GM19351 (cell line): ENCODE data around the gene ADCY1.

Source experiments
- ATAC-seq: cut with Tn5 transposase; IDR thresholded peaks from one replicate; pipeline ENCODE4 v1.9.1; 2021; ENCODE audit warnings: mild to moderate bottlenecking, moderate library complexity; ENCODE audit not compliant: unreplicated experiment

The ADCY1 gene

DNA sequence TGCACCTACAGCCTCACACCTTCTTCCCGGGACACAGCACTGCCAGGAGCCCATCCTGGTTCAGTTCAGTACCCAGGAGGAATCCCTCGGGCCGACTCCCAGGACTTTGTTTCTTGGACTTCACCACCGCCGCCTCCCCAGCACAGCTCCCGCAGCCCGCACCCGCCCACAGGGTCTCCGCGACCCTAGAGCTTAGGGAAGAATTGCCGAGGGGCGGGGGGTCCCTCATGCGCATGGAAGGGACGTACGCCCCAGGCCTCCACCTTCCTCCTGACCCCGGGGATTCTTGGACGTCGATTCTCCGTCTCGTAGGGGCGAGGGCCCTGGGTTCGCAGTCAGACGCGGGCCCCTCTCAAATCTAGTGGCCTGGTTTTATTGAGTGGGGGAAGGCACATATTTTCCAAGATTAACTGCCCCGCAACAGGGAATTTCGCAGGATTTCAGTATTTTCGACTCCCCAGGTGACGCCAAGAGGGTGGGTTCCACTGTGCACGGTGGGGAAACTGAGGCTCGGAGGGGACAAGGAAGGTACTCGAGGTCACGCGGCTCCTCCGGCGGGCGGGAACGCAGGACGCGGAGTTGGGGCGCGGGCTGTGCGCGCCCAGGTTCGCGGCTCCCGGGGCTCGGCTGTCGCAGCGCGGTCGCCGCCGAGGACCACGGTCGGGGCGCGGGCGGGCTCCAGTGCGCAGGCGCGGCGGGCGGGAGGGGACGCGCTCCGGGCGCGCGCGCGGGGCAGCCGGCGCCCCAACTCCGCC lies at the start of gene ADCY1:
Gene ADCY1 (plus strand): TSS at position 708 of the 755 bp plus-strand sequence. CDS start 176 bp downstream, outside the sequence.
- peak; percentile 46 for ATAC-seq

DNA sequence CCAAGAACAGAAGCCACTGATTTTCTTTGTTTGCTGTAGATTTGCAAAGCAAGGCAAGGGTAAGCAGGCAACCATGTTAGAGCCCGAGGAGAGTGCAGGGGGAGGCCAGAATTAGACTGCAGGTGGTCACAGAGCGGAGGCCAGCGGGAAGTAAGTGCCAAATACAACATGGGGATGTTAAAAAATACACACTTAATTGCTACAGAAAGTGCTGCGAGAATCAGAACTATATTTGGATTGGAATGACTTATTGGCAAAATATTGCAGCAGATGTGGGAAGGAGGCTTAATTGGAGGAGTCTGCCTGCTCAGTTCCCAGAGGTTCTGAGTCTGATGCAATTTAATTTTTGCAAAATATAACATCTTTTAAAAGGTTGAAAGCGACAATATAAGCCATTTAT lies 49.7 kb upstream of the ADCY1 start:
- ATAC-seq = no peak

DNA sequence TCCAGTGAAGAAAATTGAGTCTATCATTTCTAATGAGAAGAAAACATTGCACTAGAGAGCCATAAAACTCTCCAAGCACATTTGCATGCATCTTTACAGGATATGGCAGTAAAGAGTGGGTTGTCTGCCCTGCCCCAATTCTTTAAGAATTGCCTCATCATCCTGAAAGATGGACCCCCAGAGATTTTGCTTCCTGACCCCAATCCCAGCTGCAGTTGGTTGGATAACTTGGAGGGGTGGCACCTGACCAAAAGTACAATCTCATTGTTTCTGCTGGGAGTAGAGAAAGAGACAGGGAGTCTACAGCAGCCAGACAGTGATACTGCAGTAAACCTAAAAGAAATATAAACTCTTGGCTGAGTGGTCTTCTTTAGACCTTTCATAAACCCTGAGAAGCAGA lies 49.1 kb upstream of the ADCY1 start:
- no peak for ATAC-seq

DNA sequence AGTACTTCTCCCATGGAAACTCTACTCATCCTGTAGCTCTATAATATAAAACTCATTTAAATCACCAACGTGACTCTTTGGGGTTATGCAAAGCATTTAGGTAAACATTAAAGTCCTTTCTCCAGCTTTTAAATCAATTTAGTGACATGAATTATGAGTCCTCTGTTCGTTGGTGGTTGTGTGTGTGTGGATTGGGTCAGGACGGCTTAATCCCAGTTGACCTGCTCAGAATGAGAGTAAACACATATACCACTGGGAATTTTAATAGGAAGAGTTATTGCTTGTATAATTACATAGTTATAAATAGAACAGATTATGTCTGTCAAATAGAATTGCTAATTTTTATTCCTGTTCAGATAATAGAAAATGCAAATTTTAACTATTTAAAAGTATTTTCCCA lies 30.7 kb upstream of the ADCY1 start:
- ATAC-seq = no peak

DNA sequence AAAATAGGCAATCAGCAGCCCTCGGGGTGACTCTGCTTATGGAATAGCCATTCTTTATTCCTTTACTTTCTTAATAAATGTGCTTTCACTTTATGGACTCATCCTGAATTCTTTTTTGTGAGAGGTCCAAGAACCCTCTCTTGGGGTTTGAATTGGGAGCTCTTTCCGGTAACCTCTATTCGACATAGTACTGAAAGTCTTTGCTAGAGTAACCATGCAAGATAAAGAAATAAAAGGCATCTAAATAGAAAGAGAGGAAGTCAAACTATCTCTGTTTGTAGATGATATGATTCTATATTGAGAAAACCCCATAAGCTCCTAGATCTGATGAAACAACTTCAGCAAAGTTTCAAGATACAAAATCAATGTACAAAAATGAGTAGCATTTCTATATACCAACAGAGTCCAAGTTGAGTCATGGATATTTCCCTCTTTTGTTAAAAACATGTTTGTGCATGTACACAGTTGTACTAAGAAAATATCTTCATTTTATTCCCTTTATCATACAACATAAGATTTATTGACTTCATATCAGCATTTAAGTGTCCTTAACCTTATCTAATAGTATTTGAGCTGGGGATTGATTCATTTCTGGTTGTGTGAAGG lies 29.0 kb upstream of the ADCY1 start:
- ATAC-seq = peak; percentile 47

DNA sequence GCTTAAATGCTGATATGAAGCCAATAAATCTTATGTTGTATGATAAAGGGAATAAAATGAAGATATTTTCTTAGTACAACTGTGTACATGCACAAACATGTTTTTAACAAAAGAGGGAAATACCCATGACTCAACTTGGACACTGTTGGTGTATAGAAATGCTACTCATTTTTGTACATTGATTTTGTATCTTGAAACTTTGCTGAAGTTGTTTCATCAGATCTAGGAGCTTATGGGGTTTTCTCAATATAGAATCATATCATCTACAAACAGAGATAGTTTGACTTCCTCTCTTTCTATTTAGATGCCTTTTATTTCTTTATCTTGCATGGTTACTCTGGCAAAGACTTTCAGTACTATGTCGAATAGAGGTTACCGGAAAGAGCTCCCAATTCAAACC lies 25.3 kb upstream of the ADCY1 start:
- ATAC-seq = peak; percentile 60

DNA sequence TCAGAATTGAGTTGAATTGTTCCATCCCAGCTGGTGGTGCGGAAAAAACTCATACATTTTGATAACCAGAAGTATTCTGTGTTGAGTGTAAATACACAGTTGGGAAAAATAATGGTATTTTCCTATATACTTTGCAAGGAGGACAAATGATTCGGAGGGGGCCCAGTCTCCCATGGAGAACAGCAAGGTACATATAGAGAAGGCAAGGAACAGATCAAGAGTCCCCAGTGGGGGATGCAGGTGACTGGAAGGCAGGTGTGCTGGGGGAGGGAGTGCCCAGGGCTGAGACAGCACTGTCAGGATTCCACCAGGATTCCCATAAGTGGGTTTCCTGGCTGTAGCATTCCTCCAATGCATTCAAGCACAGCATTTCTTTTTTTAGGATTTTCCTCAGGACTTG lies 10.8 kb upstream of the ADCY1 start:
- ATAC-seq = no peak

DNA sequence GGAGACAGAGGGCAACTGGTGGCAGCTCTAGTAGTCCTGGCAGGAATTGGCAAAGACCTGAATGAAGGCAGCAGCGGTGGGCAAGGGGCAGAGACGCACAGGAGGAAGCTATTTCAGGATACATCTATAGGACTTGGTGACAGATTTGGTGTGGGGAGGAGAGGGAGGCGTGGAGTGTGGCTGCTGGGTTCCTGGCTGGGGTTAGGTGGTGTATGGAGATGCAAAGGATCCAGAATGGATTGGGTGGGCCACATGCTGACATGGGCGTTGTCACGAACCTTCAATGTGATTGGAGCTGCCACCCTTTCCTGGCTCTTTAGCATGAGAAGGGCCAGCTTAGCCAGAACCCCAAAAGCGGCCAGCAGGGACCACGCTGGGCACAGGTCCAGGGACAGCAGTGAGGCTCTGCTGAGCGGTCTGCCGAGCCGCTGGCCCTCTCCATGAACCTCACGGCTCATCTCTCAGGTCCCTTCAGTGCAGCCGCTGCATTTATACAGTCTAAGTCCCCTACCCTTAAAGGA lies 10.2 kb upstream of the ADCY1 start:
- no peak for ATAC-seq

DNA sequence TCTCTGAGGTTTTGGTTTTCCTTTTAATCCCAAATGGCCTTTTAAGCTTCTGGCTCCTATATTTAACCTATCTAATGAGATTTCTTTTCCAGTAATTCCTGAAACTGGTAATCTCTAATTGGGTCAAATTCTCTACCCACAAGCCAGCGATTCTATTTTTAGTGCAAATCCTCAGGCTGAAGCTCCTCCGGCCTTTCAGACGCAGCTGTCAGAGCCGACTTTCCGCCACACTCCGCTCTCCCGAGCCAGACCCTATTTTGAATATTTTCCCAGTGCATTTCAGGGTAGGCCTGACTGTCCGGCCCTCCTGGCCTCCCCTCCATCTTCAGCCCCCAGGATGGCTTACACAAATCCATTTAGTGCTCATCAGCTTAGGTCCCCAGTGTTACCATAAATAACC lies 9.7 kb upstream of the ADCY1 start:
- ATAC-seq = no peak

DNA sequence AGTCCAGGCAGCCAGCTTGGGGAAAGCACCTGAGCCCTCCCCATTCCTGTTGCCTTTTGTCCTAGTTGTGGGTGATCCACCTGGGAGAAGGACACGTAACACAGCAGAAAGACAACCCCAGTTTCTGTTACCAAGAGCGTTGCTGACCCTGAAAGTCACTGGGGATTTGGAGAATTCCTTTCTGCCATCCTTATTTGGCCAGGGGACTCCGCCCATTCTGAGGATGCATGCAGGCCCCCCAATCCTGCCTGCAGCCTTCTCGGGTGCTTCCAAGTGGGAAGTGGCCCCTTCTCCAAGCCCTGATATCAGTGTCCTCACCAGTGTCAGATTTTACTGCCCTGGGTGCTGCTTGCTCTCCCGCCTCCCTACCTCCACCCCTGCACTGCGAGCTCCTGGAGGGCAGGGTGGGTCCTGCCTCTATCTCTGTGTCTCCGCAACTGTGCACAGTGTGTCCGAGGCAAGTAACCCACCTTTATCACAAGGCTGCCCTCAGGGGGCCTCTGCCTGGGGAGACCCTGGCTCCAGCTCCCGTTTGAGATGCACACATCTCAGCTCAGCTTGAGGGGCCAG lies 9.2 kb upstream of the ADCY1 start:
- no peak for ATAC-seq

DNA sequence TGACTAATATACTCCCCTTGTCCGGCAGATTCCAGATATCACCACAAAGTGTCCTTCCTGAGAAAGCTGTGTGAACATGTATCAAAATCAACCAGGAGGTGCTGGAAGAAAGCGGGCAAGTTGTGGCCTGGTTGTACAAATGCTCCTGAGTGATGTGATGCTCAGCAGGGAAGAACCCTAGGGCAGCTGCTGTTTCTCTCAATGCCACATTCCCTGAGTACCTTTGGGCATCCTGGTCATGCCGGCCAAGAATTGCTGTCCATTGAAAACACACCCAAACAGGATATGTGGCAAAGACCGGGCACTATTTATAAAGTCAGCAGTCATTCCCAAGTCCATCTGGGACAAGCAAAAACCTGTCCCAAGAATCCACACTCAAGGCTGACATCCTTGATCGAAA lies 7.8 kb upstream of the ADCY1 start:
- no peak for ATAC-seq

DNA sequence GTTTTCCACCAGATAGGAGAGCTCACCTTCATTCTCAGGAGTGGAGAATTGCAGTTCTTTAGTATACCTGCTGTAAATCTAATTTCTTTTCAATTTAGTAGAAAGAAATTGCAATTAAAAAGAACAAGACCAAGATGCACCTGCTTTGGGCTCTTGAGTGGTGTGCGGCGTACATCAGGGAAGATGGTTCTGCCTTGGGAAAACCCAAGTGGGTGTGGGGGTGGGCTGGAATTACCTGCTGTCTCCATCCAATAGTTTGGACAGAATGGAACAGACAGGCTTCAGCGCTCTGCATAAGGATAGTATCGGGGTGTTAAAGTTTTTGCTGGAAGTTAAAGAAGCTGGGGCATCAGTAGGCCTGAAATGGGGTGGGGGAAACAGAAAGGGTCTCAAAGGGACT lies 7.2 kb upstream of the ADCY1 start:
- ATAC-seq = no peak

DNA sequence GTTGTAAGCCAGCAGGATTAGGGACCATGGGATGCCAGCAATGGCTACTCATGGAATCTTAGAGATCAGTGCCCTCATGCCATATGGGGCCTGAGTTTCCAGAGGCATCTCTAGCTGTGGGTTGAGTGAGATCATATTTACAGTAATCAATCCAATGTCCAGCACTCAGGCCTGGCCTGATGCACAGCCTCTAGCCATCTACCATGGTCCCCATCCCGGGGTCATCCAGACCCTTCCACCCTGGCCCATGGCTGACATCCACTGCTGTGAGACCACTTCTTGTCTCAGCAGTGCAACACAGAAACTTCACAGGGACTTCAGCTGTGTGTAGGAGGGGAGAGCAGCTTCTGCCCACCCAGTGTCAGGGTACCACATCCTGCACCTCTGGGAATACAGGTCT lies 6.5 kb upstream of the ADCY1 start:
- no peak for ATAC-seq

DNA sequence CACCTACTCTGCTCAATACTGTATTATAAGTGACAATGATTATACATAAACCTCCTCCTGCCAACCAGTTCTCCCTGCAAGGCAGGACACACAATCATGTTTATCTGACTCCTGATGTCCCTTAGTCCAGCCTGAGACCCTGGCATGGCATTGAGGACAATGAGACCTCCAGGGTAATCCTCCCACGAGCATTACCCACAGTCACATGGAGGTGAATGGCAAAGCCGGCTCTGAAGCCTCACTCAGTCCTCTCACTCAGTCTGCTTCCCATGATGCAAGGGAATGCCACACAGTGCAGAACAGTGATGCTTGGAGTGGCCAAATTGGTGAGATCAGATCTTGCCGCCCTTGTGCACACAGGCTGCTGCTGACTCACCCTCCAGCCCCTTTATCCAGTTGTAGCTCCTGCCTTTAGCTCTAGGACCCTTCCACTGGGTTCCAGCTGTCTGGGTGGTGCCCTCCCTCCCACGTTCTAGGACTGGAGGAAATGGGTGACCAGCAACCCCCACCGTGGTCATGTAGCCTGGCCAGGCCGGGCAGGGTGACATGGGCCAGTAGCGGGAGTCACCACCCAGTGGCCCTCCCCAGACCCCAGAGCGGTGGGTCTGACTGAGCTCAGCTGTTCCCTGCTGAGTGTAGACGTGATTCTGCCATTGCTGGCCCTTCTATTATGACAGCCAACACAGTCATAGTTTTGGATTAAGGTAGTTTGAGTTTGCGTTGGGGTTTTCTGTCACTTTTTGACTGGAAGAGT lies 5.5 kb upstream of the ADCY1 start:
- no peak for ATAC-seq

DNA sequence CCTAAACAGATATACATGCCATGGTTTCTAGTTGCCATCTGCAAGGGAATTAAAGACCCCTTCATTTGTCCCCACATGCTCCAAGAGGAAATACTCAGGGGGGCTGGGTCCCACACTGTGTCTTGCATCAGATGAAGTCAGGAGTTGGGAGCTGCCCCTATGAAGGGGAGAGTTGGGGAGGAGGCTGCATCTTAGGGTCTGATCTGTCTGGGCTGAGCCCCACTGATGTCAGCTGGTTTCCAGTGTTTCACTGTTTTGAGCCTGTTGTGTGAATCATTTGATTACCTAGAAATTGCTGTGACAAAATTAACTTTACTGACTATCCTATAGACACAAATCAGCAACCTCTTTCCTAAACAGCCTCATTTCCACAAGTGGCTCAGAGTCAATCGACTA lies 4.9 kb upstream of the ADCY1 start:
- ATAC-seq = no peak

DNA sequence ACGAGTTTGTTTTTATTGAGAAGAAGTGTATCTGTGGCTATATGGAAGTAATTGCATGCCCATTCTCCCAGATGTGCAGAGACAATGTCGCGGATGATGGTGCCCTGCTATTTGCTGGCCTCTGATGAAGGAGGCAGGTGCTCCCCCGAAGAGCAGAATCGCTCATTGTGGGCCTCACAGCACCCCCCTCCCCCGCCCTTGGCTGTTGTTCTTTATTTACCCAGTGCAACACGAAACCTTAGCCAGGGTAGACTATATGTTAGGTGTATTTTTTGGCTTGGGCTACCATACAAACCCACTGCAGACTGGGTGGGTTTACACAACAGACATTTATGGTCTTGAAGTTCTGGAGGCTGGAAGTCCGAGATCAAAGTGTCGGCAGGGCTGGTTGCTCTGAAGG lies 3.4 kb upstream of the ADCY1 start:
- ATAC-seq = no peak

DNA sequence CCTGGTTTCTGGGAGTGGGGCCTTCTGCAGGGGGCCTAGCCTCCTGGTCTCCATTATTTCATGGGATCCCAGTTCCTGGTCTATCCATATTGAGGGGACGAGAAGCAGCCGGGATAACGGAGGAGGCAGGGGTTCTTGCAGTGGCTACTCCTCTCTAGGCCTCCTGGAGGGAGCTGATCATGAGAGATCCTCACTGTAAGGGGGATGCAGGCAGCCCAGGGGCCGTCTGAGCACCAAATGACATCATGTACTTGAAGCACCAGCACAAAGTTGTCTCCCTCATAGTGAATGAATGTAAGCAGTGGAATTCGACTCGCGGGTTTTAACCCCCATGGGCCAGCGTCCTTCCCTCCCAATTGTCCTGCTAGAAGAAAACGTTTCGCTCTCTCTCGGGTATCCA lies 964 bp upstream of the ADCY1 start:
- no peak for ATAC-seq

DNA sequence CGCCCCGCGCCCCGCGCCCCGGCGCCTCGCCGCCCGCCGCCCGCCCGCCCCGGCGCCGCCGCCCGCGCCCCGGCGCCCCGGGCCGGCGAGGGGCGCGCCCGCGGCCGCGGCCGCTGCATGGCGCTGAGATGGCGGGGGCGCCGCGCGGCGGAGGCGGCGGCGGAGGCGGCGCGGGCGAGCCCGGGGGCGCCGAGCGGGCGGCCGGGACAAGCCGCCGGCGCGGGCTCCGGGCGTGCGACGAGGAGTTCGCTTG lies 174 bp downstream of the ADCY1 start:
- no peak for ATAC-seq

DNA sequence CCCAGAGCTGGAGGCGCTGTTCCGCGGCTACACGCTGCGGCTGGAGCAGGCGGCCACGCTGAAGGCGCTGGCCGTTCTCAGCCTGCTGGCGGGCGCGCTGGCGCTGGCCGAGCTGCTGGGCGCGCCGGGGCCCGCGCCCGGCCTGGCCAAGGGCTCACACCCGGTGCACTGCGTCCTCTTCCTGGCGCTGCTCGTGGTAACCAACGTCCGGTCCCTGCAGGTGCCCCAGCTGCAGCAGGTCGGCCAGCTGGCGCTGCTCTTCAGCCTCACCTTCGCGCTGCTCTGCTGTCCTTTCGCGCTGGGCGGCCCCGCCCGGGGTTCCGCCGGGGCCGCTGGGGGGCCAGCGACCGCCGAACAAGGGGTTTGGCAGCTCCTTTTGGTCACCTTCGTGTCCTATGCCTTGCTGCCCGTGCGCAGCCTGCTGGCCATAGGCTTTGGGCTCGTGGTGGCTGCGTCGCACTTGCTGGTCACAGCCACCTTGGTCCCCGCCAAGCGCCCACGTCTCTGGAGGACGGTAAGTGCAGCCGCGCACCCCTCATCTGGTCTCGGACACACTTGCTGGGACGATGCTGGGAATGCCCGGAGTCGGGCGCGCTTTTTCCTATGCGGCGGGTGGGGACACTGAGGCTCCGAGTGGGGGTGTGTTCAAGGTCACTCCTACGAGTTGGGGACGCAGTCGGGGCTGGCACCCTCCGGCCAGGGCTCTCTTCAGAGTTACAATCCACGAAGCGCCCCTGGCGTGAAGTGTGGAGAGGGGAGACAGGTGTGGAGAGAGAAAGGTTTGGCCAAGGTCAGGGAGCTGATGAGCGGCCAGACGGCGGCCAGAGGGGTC lies 717 bp downstream of the ADCY1 start:
- peak; percentile 72 for ATAC-seq

DNA sequence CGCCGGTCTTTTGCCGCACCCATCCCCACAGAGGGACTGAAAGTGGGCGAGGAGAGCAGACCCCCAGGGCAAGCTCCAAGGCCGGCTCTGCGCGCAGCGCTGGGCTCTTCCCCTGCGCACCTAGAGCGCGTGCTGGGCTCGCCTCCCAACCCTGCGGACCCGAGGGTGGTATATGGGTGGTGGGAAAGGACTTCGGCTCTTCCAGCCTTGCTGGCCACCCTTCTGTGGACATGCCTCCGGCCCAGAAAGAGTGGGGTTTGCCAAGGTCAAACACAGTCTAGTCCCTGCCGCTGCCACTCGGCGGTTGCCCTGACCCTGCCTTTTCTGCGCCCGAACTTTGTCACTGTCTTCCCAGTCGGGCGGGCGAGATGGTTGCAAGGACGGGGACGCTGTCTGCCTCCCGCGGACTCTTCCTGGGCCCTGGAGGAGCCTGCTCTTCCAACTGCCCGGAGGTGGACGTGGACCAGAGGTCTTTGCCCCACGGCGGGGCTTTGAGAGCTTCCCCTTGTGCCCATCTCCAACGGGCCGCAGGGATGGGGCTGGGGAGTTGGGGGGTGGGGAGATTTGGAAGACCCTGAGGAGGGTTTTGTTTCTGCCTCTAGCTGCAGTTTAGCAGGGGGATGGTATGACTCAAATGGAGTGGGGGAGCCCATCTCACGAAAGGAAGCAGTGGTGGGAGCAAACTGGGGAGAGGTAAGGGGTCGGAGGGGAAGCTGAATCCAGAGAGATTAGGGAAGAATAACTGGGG lies 1.5 kb downstream of the ADCY1 start:
- ATAC-seq = no peak
